GM21515 (cell line): ENCODE results near the gene CLN6.
"Not testable (repeated sequence)": the region's sequence is repeated elsewhere in the genome, so short reads cannot be mapped to it uniquely, and the experiment has no call there.

Experiments used
- ATAC-seq: cut with Tn5 transposase; IDR thresholded peaks from one replicate; pipeline ENCODE4 v1.9.1; 2021; ENCODE audit not compliant: unreplicated experiment

CLN6 gene

GRCh38 chr15:68224108-68224507 is 5.4 kb downstream of the CLN6 start:
- no peak for ATAC-seq

GRCh38 chr15:68223171-68223570 is 6.4 kb downstream of the CLN6 start:
- ATAC-seq, result no peak

GRCh38 chr15:68222432-68222743 is 7.1 kb downstream of the CLN6 start:
- not testable (repeated sequence) for ATAC-seq

- ATAC-seq, result not testable (repeated sequence)
Measured at GRCh38 chr15:68221530-68222431, 7.7 kb downstream of the CLN6 start.

GRCh38 chr15:68220967-68221366 is 8.6 kb downstream of the CLN6 start:
- no peak for ATAC-seq

- ATAC-seq, result no peak
Measured at GRCh38 chr15:68220489-68220888, 9.0 kb downstream of the CLN6 start.

- ATAC-seq, result no peak
Measured at GRCh38 chr15:68218847-68219798, 10.4 kb downstream of the CLN6 start.

GRCh38 chr15:68218331-68218730 is 11.2 kb downstream of the CLN6 start:
- no peak for ATAC-seq

GRCh38 chr15:68217341-68217740 is 12.2 kb downstream of the CLN6 start:
- ATAC-seq, result no peak

GRCh38 chr15:68214838-68215254 is 14.7 kb downstream of the CLN6 start:
- ATAC-seq, result no peak

- ATAC-seq, result no peak
Measured at GRCh38 chr15:68213991-68214837, 15.3 kb downstream of the CLN6 start.

- not testable (repeated sequence) for ATAC-seq
Measured at GRCh38 chr15:68213491-68213845, 16.1 kb downstream of the CLN6 start.

- ATAC-seq, result no peak
Measured at GRCh38 chr15:68211656-68212320, 17.7 kb downstream of the CLN6 start.

- no peak for ATAC-seq
Measured at GRCh38 chr15:68210821-68211655, 18.5 kb downstream of the CLN6 start.

- no peak for ATAC-seq
Measured at GRCh38 chr15:68210409-68210756, 19.1 kb downstream of the CLN6 start.

- peak; percentile 50 for ATAC-seq
Measured at GRCh38 chr15:68209735-68210408, 19.7 kb downstream of the CLN6 start.

GRCh38 chr15:68209272-68209671 is 20.3 kb downstream of the CLN6 start:
- no peak for ATAC-seq

- ATAC-seq, result no peak
Measured at GRCh38 chr15:68208636-68209240, 20.8 kb downstream of the CLN6 start.

- ATAC-seq, result no peak
Measured at GRCh38 chr15:68208136-68208535, 21.4 kb downstream of the CLN6 start.
